Measurements from ENCODE around the gene BANK1.

Gene BANK1, protein sequence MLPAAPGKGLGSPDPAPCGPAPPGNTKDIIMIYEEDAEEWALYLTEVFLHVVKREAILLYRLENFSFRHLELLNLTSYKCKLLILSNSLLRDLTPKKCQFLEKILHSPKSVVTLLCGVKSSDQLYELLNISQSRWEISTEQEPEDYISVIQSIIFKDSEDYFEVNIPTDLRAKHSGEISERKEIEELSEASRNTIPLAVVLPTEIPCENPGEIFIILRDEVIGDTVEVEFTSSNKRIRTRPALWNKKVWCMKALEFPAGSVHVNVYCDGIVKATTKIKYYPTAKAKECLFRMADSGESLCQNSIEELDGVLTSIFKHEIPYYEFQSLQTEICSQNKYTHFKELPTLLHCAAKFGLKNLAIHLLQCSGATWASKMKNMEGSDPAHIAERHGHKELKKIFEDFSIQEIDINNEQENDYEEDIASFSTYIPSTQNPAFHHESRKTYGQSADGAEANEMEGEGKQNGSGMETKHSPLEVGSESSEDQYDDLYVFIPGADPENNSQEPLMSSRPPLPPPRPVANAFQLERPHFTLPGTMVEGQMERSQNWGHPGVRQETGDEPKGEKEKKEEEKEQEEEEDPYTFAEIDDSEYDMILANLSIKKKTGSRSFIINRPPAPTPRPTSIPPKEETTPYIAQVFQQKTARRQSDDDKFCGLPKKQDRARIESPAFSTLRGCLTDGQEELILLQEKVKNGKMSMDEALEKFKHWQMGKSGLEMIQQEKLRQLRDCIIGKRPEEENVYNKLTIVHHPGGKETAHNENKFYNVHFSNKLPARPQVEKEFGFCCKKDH

DNA sequence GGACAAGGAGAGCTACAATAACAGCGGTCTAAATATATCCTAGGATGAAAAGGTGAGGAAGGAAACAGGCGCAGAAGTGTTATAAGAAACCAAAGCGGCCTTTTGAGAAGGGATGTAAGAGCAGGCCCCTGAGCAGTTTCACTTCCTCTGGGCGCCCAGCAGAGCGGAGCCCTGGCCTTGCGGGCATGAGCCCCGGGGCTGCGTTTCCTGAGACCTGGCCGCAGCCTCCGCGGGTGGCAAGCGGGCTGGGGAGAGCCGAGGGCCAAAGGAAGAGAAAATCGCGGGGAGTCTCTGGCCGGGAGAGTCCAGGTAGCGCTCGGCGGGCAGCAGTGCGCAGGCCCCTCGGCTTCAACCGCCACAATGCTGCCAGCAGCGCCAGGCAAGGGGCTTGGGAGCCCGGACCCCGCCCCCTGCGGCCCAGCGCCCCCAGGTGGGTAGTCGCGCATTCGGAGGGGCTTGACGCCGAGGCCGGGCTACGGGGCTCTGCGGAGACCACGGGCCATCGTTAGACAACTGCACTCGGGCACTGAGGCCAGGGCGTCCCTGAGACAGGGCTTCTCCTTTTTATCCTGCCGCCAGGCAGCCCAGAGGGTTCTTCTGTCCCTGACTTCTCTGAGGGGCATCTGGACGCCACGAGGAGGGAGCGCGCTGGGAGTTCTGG is at the start of gene BANK1:
TSS of gene BANK1 (plus strand) at position 210 of the 661 bp plus-strand sequence. CDS start at position 361, 151 bp downstream.
- DNase-seq = no peak

DNA sequence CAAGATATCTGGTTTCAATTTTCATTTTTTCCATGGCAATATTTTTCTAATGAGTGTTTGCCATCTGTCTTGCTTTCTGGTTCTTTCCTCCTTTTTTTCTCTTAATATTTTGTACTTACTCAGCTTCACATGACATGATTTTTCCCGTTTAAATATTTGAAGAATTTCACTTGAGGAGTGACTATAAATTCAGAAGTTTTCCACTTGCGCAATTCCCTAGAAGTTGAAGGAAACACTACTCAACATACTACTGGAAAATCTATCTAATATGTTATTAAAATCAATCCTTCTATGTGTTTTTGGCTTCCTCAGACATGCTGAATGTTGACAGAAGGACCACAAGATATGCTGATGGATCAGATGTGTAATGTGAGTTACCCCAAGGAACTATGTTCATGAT is 36.8 kb upstream of the BANK1 start:
- DNase-seq = no peak

DNA sequence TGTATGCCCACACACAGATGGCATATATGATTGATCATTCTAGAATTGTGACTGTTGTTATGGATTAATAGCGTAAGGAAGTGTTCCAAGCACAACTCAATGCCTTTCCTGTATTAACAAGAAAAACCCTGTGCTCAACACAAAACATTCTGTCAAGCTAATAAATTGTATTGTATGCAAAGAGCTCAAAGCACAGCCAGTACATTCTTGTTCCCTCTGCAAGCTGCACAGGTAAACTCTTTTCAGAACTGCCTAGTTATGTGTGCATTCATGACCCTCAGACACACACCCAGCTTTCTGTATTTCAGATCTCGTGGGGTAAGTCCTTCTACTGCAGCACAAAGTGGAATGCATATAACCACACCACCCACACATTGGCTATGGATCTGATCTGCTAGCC is 34.3 kb upstream of the BANK1 start:
- DNase-seq = no peak

DNA sequence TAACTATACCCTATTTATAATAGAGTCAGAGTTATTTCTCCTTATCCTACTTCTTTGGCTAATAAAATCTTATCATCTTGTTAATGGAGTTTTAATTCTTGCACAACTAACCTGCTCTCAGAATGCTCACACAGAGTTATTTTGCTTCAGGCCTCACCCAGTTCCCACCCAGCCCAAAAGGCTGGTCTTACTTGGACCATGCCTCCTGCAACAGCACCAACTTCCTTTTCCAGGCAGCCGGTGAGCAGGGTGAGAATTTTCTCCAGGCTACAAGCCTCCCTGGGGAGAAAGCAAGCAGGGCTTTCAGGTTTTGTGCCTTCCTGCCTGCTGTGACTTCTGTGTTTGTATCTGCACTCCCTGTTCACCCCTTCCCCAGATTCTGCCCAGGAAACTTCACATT is 29.1 kb upstream of the BANK1 start:
- DNase-seq = no peak

DNA sequence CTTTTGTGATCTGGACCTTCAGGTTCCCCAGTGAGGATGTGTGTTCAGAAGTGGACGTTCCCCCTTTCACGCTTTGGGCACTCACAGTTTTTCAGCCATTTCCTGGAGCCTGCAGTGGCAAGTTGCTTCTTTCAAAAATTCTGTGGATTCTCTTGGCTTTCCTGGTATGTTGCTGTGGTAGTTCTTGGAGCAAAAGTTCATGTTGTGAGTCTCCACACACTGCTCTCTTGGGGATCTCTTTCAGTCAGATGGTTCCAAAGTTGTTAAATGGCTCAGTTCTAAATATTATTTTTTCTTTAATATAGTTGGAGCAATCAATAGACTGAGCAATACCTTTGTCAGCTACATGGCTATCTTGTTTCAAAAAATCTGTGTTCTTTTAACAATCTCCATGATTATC is 28.5 kb upstream of the BANK1 start:
- DNase-seq = no peak

DNA sequence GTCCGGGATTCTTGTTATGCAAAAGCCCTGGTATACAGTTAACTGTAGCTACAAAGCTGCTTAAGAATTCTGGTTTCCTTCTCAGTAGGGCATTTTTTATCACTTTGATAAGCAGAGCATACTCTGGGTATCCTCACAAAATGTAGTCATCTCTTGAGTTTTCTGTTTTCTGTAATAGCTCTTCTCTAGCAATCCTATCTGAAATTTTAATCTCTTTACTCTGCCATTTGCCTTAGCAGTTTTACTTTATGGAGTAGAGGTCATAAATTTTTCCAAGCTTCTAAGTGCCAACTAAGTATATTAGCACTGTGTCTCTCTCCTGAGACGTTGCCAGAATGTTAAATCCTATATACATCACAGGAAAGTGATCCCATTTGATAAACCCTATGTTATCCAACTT is 28.0 kb upstream of the BANK1 start:
- DNase-seq = no peak

DNA sequence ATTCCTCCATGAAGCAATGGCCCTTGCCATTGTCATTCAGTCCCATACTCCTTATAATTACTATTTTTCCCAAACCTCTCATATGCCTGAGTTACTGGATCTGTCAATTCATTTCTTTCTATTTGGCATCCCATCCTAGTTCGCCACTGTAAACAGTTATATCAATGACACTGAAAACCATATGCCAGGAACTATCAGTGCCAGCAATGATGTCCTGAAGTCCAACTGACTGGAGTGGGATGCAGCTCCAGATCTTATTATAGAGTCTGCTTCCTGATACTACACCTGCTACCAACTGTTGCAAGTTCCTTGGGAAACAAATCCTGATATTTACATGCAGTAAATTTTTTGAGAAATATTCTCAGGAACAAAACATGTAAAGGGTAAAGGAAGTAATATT is 27.0 kb upstream of the BANK1 start:
- no peak for DNase-seq

DNA sequence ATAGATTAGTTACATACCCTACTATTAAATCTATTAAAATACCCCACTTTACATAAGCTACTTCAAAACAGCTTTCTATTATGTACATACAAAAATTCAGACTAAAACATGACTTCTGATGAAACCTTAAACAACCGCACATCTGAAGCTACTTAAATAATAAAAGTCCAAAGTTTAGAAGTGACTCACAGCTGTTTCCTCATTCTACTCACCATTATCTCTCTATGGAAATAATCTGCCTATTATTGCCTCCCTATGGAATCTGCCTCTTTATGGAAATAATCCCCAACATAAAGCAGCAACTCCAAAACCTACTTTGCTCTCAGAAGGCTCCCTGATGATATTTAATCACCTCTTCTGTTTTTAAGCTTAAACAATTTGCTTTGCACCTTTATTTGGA is 15.7 kb upstream of the BANK1 start:
- DNase-seq = no peak

DNA sequence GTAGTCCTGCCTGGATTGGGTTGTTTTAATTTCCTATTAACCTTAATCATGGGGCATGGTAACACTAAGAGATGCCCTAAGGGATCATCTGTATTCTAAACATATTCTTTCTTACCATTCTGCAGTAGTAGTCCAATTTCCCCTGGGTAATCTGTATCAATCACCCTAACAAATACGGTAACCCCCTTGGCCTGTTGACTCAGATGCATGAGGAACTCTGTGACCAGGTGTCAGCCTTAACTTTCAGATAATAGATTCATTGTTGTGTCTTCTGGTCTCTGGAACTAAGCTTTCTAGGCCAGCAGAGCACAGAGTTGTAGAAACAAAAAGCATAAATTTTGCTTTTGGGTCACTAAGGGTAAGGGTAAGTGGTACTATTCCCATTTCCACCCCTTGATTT is 13.1 kb upstream of the BANK1 start:
- no peak for DNase-seq

DNA sequence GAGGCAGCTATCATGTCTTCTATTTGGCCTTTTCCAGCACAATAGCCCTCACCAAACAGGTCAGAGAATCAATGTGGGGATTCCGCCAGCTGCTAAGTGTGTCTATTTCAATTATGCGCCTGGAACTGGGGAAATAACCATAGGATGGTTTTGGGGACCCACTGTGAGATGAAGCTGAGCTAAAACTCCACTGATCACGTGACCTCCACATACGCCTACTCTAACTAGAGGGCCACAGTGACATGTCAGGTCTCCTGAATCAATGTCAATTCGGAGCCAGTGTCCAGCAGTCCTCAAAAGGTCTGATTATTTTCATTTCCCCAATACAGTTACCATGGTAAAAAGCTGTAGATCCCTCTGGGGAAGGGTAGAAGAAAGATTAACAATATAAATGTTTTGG is 10.2 kb upstream of the BANK1 start:
- no peak for DNase-seq

DNA sequence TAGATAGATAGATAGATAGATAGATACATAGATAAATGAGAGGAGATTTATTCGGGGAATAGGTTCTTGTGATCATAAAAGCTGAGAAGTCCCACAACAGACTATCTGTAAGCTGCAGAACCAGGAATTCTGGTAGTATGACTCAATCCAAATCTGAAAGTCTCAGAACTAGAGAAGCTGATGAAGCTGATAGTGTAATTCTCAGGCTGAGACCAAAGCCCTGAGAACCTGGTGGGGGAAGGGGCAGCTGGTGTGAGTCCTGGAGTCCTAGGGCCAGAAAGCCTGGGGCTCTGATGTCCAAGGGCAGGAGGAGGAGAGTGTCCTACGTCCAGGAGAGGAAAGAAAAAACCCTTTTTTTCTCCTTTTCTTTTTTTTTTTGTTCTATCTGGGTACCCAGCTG is 8.0 kb upstream of the BANK1 start:
- DNase-seq = no peak

DNA sequence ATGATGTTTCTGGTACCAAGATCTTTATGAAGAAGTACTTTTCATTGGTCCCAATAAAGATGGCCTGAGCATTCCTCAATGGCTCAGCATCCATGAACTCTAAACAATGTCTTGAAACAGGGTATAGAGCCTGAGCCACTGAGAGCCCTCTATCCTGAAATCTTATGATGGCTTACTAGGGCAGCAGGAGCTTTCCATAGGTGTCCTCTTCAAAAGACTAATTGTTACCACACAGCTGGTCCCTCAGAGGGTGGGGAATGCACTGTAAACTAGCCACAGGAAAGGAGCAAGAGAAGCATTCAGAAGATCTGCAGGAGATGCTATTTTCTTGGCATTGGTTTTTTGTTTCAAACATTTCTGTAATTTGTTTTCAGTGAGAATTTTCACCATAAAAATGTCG is 5.6 kb upstream of the BANK1 start:
- no peak for DNase-seq

DNA sequence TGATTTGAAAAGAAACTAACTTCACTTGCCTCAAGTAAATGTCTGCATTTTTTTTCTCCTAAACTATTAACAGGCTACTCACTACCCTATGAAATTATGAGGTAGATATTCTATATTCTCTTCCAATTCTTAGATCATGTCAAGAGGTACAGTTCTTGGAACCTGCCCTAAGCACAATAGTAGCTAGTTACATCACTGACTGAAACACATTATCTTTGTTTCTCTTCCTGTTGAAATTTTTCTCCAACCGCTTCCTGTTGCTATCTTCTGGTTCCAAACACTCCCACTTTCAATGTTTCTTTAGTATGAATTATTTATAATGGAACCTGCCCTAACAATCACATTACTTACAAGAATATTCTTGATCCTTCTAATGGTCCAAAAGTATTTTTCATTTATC is 5.0 kb upstream of the BANK1 start:
- no peak for DNase-seq

DNA sequence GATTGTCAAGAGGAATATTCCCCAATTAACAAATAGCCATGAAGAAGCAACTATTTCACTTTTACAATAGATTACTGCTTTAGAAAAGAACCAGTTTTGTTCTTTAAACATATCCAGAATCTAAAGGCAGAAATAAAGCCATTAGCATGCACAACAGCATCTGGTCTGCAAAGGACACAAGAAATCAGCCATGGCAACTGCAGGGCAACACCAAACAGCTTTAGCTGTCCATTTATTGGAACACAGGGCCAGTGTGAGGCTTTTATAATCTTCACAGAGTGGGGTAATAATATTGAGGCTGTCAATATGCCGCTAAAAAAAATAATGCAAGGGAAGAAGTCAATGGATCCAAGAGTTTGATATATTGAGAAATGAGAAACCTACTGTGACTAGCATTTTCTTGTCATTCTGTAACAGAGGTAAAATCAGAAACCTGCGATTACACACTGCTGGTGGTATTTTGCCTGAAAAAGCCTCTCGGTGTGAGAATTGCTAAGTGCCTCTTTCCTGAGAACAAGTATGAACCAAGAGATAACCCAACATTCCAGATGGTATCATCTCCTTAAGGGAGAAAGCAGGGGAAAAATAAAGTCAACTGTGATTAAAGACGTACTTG is 2.7 kb upstream of the BANK1 start:
- no peak for DNase-seq

DNA sequence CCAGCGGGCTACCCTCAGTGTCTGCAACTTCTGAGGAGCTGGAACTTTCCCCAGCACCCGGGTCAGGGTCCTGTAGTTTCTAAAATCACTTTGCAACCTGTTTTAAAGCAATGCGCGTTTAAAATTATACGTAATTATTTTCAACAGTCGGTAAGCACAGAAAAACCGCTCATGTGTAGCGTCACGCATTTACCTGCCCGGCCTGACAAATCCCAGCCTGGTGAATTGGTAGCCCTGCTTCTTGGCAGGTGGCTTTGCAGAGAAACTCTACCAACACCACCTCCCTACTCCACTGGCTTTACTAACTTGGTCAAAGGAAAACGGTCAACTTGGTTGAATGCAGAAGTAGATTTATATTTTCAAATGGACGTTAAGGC is 640 bp downstream of the BANK1 start:
- DNase-seq = no peak

DNA sequence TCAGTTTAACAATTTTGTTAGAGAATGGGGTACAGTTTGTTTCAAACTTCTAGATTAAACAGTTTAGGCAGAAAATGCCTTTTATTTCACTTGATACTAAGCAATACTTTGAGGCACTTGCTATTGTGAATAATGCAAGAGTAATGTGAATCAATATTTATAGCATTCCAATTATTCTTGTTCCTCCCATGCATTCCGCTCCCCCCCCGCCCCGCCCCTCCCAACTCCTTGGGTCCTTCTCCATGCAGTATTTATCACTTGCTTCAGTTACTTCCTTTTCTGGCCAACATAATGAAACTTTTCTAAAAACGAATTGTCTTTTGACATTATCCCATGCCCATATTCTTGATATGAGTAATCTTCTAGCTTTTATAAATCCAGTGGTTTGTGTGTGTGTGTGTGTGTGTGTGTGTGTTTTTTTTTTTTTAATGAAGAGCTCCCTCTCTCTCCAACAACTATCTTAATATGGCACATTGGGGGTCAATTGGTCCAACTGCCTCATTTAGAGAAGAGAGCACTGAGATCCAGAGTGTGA is 1.6 kb downstream of the BANK1 start:
- no peak for DNase-seq

DNA sequence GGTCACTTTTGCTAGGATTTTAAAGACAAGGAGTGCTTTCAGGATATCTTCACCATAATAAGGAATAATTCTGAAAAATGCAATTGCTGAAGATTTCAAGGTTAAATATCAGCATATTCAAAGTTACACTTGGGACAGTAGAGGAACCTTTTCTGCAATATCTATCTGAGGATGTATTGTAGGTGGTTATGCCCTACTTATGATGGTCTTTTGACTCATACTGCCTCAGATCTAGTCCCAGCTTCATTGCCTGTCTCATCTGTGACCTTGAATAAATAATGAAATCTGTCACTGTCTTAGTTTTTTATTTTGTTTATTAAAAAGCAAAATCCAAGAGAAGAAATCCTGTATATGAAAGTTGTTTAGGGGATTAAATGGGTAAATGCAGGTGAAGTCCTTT is 2.9 kb downstream of the BANK1 start:
- no peak for DNase-seq

DNA sequence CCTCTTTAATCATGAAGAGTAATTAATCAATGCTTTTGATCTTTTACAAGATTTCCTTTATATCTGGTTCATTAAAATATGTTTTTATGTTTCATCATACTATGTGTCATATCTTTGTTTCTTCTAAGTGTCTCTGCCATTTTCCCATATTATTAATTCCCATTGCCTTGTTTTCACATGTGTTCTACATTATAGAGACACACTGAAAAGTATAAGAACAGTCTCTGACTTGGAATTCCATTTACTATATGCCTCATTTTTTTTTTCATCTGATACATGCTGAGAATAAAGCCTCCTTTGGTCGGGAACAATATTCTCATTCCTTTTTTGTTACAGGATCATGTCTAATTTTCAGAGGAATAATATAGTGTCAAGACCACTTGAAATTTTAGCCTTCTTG is 4.3 kb downstream of the BANK1 start:
- DNase-seq = no peak

DNA sequence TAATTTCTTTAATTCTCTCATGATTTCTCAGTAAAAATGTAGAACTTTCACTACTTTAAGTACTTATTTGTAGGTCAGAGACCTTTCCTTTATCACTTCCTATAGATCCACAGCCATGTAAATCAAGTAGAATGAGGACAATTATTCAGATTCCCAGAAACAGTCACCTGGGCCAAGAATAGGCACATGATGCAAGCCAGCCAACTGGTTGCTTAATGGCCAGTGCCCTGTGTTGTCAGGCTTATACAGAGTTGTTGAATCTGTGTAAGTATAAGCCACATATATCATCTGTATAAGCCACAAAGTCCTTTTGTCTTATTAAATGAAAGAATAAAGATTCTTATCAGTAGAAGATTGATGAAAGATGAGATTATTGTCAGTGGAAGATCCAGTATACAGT is 5.2 kb downstream of the BANK1 start:
- no peak for DNase-seq

DNA sequence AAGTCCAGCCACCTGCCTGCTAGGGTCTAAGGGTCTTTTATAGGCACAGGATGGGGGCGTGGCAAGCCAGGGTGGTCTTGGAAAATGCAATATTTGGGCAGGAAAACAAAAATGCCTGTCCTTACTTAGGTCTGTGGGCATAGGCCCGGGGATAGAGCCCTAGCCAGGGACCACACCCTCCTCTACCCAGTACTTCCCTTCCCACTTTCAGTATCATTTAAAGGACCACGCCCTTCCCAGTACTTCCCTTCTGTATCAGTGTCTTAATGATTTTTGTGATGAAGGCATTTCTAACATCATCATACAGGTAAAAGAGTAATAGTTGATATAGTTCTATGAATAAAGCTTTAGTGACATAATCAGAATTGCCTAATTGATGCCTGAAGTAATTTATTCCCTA is 11.4 kb downstream of the BANK1 start:
- DNase-seq = no peak

DNA sequence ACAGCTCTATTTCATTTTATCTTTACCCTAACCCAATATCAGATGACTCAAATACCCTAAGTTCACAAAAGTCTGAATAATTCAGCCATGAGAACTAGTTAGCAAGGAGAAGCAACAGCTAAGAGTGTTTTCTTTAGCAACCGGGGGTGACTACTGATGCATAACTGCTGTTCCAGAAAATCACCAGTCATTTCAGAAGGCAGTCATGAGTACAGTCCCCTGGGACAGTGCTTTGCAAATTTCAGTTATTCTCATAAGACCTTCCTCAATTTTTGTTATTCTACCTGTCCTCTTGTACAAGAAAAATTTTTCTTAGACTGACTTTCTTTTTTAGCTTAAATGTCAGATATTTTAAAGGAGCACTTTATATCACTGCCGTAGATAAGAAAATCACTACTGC is 16.4 kb downstream of the BANK1 start:
- DNase-seq = no peak

DNA sequence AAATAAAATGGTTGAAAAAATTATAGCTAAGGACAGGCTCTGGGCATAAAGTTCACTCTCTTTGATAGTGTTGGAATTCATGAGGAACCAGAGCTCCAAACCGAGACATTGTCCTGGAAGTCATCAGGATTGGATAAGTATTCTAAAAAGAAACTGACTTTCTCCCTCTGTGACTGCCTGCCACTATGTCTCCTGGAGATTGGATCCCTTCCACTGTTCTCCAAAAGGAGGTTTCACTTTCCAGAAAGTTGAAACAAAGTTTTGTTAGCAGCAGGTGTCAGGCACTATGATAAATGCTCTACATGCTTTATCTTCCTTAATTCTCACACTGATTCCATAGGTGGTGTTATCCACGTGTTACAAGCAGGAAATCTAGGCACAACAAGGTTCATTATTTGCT is 16.8 kb downstream of the BANK1 start:
- DNase-seq = no peak

DNA sequence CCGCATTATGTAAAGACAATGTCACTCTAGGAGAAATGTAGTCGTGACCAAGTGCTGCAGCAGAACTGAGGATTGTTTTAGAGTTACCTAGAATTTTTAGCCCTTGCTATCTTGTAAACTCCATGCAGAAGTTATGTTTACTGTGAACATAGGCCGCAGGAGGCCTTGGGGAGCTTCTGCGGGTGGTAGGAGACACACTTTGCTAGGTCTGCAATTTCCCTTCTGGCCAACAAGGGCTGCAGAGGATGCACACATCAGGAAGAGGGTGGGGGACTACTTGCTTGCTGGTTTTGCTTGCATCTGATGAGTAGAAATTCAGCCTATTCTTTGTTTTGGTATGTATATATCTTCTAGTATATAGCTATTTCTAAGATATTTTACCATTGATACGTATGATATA is 23.1 kb downstream of the BANK1 start:
- DNase-seq = no peak

All from GOT3 (cell line).